NCI-H460 (cell line): ENCODE results near the gene IREB2. TPM values are rescaled to one million over a fixed set of nuclear protein-coding genes. Genes with fewer than 3 reads are reported as not detected.

Experiments
- DNase-seq: peaks from one replicate; pipeline ENCODE4 v3.0.0-alpha.2; 2016; ENCODE audit warnings: low read depth; ENCODE audit errors: extremely low read depth
- total RNA-seq: library from RNA; depleted of rRNA; stranded (reverse); fragments of >200 nt; shearing (Covaris generic); gene quantifications from 2 replicates; pipeline ENCODE4 v1.2.3, GENCODE V29; 2014; rRNA removed

Gene IREB2
- total RNA-seq, 1 experiment from 2014 or later = 32.4 TPM

DNA sequence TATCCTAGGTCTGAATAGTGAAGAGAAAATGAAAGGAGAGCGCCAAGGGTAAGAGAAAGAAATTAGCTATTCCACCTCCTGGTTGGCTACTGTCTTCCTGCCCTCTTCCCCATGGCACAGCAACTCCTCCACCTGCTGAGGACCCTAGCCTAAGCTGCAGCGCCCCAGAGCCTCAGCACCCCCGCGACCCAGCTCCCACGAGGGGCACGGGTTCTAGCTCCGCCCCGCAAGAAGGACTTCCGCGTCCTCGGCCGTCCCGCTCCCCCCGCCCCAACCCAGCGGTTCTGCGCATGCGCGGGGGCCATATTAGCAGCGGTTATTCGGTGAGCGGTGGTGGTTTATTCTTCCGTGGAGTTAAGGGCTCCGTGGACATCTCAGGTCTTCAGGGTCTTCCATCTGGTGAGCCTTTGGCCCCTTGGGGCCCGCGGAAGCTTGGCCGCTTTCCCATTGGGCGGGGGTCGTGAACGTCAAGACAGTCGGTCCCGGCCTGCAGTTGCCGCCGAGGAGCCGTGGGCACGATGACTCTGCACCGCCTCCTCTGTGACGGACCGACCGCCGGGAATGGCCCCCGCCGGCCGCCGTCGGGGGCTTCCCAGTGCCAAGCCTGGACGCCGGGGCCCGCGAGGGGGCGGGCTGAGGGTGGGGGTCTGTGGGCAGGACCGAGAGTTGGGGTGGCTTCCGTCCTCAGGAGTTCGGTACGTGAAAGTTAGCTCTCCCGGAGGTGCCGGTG lies 102.3 kb downstream of the IREB2 start, which contains the start of gene PSMA4:
Gene PSMA4 (plus strand): TSS at position 304 of the 730 bp plus-strand sequence. CDS start 1,484 bp downstream, outside the sequence.
- peak; percentile 80 for DNase-seq

DNA sequence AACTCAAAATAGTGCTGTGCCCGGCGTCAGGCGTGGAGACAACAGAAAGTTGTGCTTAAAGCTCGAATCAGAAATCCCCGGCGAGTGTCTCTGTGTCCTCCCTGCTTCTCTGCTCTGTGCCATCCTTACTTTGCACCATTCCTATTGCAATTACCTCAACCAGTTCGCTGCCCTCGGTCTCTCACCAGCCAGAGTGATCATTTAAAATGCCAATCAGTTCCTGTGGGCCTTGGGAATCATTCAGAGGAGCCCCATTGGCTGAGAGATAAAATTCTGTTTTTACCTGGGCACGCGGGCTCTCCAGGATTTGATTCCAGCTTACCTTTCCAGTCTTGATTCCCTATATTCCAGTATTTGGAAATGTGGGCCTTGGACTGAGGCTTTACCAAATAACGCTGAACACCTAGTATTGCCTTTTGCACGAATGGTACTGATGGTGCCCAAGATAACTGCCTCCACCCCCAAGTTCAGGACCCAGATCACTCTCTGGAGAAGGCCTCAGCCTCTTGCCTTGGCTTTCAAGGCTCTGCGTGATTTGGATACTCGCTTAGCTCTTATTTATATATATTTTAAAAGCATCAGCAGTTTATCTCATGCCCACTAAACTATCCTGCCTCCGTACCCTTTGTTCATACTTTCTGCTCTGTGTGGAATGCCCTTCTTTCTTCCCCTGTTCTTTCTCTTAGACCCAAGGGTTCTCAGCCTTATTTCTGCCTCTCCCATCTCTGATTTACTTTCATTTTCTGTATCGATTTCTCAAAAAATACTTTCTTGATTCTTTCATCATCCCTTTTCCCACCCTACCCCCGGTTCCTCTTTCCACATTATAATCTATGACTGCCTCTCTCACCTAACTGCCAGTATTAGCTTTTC lies 103.1 kb downstream of the IREB2 start:
- no peak for DNase-seq

DNA sequence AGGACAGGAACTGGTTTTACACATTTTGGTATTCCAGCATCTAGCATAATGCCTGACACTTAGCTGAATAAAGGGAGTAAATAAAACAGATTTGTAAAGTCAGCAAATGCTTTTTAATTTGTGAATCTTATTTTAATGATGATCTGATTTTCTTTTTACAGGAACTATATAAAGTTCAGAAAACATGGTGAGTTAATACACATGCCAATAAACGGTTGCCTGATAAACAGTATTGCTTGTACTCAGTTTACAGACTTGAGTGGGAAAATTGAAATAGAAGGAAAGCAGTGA lies 103.7 kb downstream of the IREB2 start:
- no peak for DNase-seq

DNA sequence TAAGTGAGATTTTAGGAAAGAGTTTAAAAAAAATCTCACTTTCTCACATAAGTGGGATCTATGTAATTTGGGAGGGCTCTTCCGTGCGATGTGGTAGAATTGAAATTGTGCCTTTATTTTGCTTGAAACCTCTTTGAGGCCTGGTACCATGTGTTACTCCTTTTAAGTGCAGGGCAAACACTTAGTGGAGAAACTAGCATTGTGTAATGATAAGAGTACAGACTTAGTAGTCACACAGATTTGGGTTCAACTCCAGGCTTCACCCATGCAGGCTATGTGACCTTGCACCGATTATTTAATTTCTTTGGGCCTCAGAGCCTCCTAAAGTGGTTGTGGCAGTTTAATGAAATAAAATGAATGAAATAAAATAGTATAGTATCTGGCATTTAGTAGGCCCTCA lies 104.6 kb downstream of the IREB2 start:
- no peak for DNase-seq

DNA sequence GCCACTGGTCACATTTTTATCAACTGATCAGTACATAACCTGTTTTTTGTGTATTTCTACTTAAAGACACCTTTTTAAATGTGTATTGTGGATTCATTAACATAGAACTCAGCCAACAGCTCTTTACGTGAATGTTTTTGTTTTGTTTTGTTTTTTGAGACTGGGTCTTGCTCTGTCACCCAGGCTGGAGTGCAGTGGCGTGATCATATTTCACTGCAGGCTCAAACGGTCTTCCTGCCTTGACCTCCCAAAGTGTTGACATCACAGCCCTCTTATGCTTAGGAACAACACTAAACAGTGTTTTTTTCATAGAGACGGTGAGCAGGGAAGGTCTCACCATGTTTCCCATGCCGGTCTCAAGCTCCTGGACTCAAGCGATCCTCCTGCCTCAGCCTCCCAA lies 112.2 kb downstream of the IREB2 start:
- DNase-seq = no peak

DNA sequence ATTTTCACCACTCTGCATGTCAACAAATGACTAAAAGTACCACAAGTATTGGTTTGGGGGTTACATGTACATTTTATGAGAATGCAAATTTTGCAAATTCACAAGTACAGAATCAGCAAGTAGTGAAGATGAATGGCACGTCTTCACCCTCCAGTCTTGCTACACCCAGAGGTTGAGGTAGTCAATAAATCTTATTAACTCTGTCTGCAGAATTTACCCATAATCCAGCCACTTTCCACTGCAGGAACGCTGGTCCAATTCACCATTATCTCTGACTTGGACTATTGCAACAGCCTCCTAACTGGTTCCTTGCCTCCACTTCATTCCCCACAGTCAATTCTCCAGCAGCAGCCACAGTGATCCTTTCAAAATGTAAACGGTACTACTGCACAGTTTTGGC lies 112.8 kb downstream of the IREB2 start:
- no peak for DNase-seq

Other genes with a start within 250 kb of the IREB2 start
- 0.02 TPM in 1 of 2 replicates, not detected in the other for gene ACSBG1, start 203.7 kb upstream of the IREB2 start, total RNA-seq
- 0.12 TPM in 1 of 2 replicates, not detected in the other for gene DNAJA4, start 173.7 kb upstream of the IREB2 start, total RNA-seq
- gene SKIC8, start 138.6 kb upstream of the IREB2 start, total RNA-seq = 73.2 and 79.6 TPM in 2 replicates
- gene CRABP1, start 97.9 kb upstream of the IREB2 start, total RNA-seq = 0.25 TPM in 1 of 2 replicates, not detected in the other
- 6.6 and 6.9 TPM in 2 replicates for gene HYKK, start 69.4 kb downstream of the IREB2 start, total RNA-seq
- gene PSMA4, start 102.2 kb downstream of the IREB2 start, total RNA-seq = 265 and 307 TPM in 2 replicates
- 20.1 and 21.0 TPM in 2 replicates for gene CHRNA5, start 127.3 kb downstream of the IREB2 start, total RNA-seq
- gene CHRNA3, start 182.8 kb downstream of the IREB2 start, total RNA-seq = not detected in 2 replicates
- gene CHRNB4, start 203.0 kb downstream of the IREB2 start, total RNA-seq = 0.05 TPM in 1 of 2 replicates, not detected in the other